MM.1S (cell line): ENCODE data around the gene ARHGAP27.

ENCODE experiments used
- DNase-seq: peaks from one replicate; pipeline ENCODE4 v3.0.0-alpha.2; 2015
- H2AFZ ChIP-seq: fragments of 300-600 bp; sonication (generic); 2 replicates; pipeline ENCODE4 v1.6.0; 2016; ENCODE audit warnings: antibody characterized with exemption, low read length
- H3F3A ChIP-seq: fragments of 300-600 bp; sonication (generic); 2 replicates; pipeline ENCODE4 v1.6.1; 2016; ENCODE audit warnings: mild to moderate bottlenecking, antibody characterized with exemption, low read length, moderate library complexity, mixed read lengths; ENCODE audit not compliant: insufficient read depth
- H3K27ac ChIP-seq: fragments of 300-600 bp; sonication (generic); 2 replicates; pipeline ENCODE4 v1.5.1; 2016; ENCODE audit warnings: mild to moderate bottlenecking, low read length
- H3K27me3 ChIP-seq: fragments of 300-600 bp; sonication (generic); replicated peaks from 2 replicates; pipeline ENCODE4 v1.6.0; 2016; ENCODE audit warnings: low read length; ENCODE audit not compliant: insufficient read depth
- H3K36me3 ChIP-seq: fragments of 300-600 bp; sonication (generic); replicated peaks from 2 replicates; pipeline ENCODE4 v1.6.1; 2016; ENCODE audit warnings: mild to moderate bottlenecking, low read length, mixed read lengths; ENCODE audit not compliant: insufficient read depth
- H3K4me1 ChIP-seq: fragments of 300-600 bp; sonication (generic); 2 replicates; pipeline ENCODE4 v1.6.1; 2016; ENCODE audit warnings: low read length, mixed read lengths
- H3K4me2 ChIP-seq: fragments of 300-600 bp; sonication (generic); 2 replicates; pipeline ENCODE4 v1.6.0; 2016; ENCODE audit warnings: low read depth, low read length
- H3K4me3 ChIP-seq: fragments of 300-600 bp; sonication (generic); 2 replicates; pipeline ENCODE4 v1.5.1; 2016; ENCODE audit warnings: low read length, mixed read lengths
- H3K79me2 ChIP-seq: fragments of 300-600 bp; sonication (generic); 2 replicates; pipeline ENCODE4 v1.6.1; 2016; ENCODE audit warnings: mixed run types, low read length, mixed read lengths
- H3K9ac ChIP-seq: fragments of 300-600 bp; sonication (generic); 2 replicates; pipeline ENCODE4 v1.6.1; 2016; ENCODE audit warnings: low read length, mixed read lengths
- H3K9me2 ChIP-seq: fragments of 300-600 bp; sonication (generic); replicated peaks from 2 replicates; pipeline ENCODE4 v1.6.1; 2016; ENCODE audit warnings: mild to moderate bottlenecking, low read length, mixed read lengths; ENCODE audit not compliant: insufficient read depth
- H3K9me3 ChIP-seq: fragments of 300-600 bp; sonication (generic); replicated peaks from 2 replicates; pipeline ENCODE4 v1.6.1; 2016; ENCODE audit warnings: mild to moderate bottlenecking, low read length, mixed read lengths; ENCODE audit not compliant: insufficient read depth
- H4K20me1 ChIP-seq: fragments of 300-600 bp; sonication (generic); 2 replicates; pipeline ENCODE4 v1.6.1; 2016; ENCODE audit warnings: mild to moderate bottlenecking, low read length, moderate library complexity, mixed read lengths; ENCODE audit not compliant: insufficient read depth
- EZH2 ChIP-seq: fragments of 300-600 bp; sonication (generic); optimal IDR thresholded peaks from 2 replicates; pipeline ENCODE3; 2017; ENCODE audit warnings: low read depth, mild to moderate bottlenecking, antibody characterized with exemption, low read length, mixed read lengths
- EZH2phosphoT487 ChIP-seq: fragments of 300-600 bp; sonication (generic); IDR thresholded peaks from 2 replicates; pipeline ENCODE4 v1.6.1; 2018; ENCODE audit warnings: antibody characterized with exemption, low read length
- TF ChIP-seq, protein P1 (sequence below): fragments of 300-600 bp; sonication (generic); IDR thresholded peaks from 2 replicates; pipeline ENCODE4 v1.5.1; 2016; ENCODE audit warnings: antibody characterized with exemption, low read length, mixed read lengths

Gene ARHGAP27

DNA sequence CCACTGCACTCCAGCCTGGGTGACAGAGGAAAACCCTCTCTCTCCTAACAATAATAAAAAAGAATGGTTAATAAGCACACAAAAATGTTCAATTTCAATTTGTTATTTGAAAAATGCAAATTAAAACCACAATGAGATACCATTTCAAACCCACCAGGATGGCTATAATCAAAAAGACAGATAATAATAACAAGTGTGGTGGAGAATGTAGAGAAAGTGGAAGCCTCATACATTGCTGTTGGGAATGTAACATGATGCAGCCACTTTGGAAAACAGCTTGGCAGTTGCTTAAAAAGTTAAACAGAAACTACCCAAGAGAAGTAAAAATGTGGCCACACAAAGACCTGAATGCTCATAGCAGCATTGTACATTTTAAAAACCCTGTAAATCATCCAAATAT, 64.0 kb downstream of the ARHGAP27 start:
- Histone ChIP-seq H3K27me3 (no peaks in the 10 kb centered on the region), H3K9me3 (no peaks in the 10 kb centered on the region), H4K20me1 (no peaks in the 10 kb centered on the region), H3K9me2 (no peaks in the 10 kb centered on the region), H3K9ac (no peak overlapping the region), H2AFZ (no peak overlapping the region), H3K4me1 (peaks cover 12% of the 10 kb centered on the region; the same call in 1 of the 2 replicates), H3K79me2 (no peaks in the 10 kb centered on the region), H3F3A (peaks cover 3% of the 10 kb centered on the region; the same call in 1 of the 2 replicates), H3K27ac (no peak overlapping the region), H3K4me2 (no peak overlapping the region), H3K4me3 (no peak overlapping the region), H3K36me3 (no peaks in the 10 kb centered on the region)
- TF ChIP-seq, protein P1, sequence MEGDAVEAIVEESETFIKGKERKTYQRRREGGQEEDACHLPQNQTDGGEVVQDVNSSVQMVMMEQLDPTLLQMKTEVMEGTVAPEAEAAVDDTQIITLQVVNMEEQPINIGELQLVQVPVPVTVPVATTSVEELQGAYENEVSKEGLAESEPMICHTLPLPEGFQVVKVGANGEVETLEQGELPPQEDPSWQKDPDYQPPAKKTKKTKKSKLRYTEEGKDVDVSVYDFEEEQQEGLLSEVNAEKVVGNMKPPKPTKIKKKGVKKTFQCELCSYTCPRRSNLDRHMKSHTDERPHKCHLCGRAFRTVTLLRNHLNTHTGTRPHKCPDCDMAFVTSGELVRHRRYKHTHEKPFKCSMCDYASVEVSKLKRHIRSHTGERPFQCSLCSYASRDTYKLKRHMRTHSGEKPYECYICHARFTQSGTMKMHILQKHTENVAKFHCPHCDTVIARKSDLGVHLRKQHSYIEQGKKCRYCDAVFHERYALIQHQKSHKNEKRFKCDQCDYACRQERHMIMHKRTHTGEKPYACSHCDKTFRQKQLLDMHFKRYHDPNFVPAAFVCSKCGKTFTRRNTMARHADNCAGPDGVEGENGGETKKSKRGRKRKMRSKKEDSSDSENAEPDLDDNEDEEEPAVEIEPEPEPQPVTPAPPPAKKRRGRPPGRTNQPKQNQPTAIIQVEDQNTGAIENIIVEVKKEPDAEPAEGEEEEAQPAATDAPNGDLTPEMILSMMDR = no peak
- no peak for TF ChIP-seq EZH2
- TF ChIP-seq EZH2phosphoT487 = no peak
- no peak for DNase-seq

DNA sequence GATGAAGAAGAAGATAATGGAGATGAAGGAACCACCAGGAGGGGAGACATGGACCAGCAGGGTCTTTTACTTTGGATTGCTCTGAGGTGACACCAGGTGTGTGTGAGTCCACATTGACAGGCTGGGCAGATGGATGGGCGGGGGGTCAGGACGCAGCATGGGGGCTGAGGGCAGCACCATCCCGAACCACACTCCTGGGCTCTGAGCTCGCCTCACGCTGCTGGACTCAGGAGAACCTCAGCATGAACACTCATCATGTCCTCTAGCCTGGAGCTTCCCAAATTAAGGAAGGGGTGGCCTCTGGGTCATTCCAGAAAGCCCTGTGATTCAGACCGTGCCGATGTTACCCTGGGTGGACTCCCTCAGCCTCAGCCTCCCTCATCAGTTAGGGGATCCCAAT, 65.5 kb downstream of the ARHGAP27 start:
- no peaks in the 10 kb centered on the region for H4K20me1 ChIP-seq
- H3K79me2 ChIP-seq = no peaks in the 10 kb centered on the region
- DNase-seq = no peak
- no peak overlapping the region for H3K27ac ChIP-seq
- TF ChIP-seq, protein P1 = no peak
- TF ChIP-seq EZH2 = no peak
- no peak for TF ChIP-seq EZH2phosphoT487
- H3K27me3 ChIP-seq = no peaks in the 10 kb centered on the region
- no peak overlapping the region for H3K9ac ChIP-seq
- peaks cover 5% of the 10 kb centered on the region; the same call in 1 of the 2 replicates for H3K4me1 ChIP-seq
- no peak overlapping the region for H3K4me3 ChIP-seq
- H3K9me3 ChIP-seq = no peaks in the 10 kb centered on the region
- no peaks in the 10 kb centered on the region for H3F3A ChIP-seq
- no peaks in the 10 kb centered on the region for H3K9me2 ChIP-seq
- no peak overlapping the region for H3K4me2 ChIP-seq
- no peaks in the 10 kb centered on the region for H3K36me3 ChIP-seq
- no peak overlapping the region for H2AFZ ChIP-seq

DNA sequence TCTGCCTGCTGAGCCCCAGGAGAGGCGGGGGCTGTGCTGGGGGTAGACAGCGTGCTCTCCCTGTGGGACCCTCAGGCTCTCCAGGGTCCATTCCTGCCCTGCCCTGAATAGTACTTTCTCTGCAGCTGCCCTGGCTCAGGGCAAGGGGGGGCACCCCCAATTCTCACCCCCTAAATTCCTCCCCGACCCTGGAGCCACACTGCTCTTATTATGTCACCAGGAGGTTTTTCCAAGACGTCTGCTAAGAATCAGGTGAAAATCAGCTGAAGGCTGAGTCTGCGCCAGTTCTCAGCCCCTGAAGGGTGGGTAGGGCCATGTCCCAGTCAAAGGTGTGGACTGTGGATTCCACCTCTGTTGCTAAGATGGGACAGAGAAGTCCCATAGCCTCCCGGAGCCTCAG, 66.0 kb downstream of the ARHGAP27 start:
- Histone ChIP-seq H3K36me3 (no peaks in the 10 kb centered on the region), H3K9me2 (no peaks in the 10 kb centered on the region), H3K4me3 (no peak overlapping the region), H3K9ac (no peak overlapping the region), H3K79me2 (no peaks in the 10 kb centered on the region), H3K27me3 (no peaks in the 10 kb centered on the region), H3K9me3 (no peaks in the 10 kb centered on the region), H3K27ac (no peak overlapping the region), H3F3A (no peaks in the 10 kb centered on the region), H3K4me2 (no peak overlapping the region), H4K20me1 (no peaks in the 10 kb centered on the region), H3K4me1 (peaks cover 5% of the 10 kb centered on the region; the same call in 1 of the 2 replicates), H2AFZ (no peak overlapping the region)
- no peak for DNase-seq
- TF ChIP-seq, protein P1 = no peak
- TF ChIP-seq EZH2phosphoT487 (no peak), EZH2 (no peak)
